ENCODE results near the gene TSNAXIP1.

TSNAXIP1 gene

GRCh38 chr16:67846063-67846319, 39.3 kb downstream of the TSNAXIP1 start:
- no peak for TF ChIP-seq CTCF (IDR thresholded peaks at IDR 0.05; ENCODE audit: low read depth, low read length)
- H3K4me3 ChIP-seq (ENCODE audit: low read depth, low read length), result peak overlapping the region; percentile 90
- peak overlapping the region; percentile 89 for H3K27ac ChIP-seq
- DNase-seq, result no peak
- H3K36me3 ChIP-seq, result peaks cover 48% of the 10 kb centered on the region
- no peaks in the 10 kb centered on the region for H3K9me3 ChIP-seq (ENCODE audit: severe bottlenecking)
- H3K27me3 ChIP-seq (ENCODE audit: insufficient read depth, low read depth, severe bottlenecking), result no peaks in the 10 kb centered on the region

- Histone ChIP-seq H3K27me3 (ENCODE audit: insufficient read depth, low read depth, severe bottlenecking) (no peaks in the 10 kb centered on the region), H3K9me3 (ENCODE audit: severe bottlenecking) (no peaks in the 10 kb centered on the region), H3K4me3 (ENCODE audit: low read depth, low read length) (peak within 1 kb of the TSS; percentile 90), H3K36me3 (peaks cover 53% of the 10 kb centered on the region), H3K27ac (peak within 1 kb of the TSS; percentile 89)
- peak; percentile 98 for DNase-seq
- no peak for TF ChIP-seq CTCF (IDR thresholded peaks at IDR 0.05; ENCODE audit: low read depth, low read length)
These were observed 39.8 kb downstream of the TSNAXIP1 start, which contains the start of gene NUTF2 for GRCh38 chr16:67846320-67847063. Gene NUTF2, plus strand, starts transcription at chr16:67846933. Its CDS starts 18,198 bp downstream, at chr16:67865131.

GRCh38 chr16:67847064-67847861, 40.6 kb downstream of the TSNAXIP1 start, which contains the start of gene CENPT:
Gene CENPT, minus strand, starts transcription at chr16:67847693. Its CDS starts 13,834 bp downstream, at chr16:67833859.
- Histone ChIP-seq H3K36me3 (peaks cover 55% of the 10 kb centered on the region), H3K27me3 (ENCODE audit: insufficient read depth, low read depth, severe bottlenecking) (no peaks in the 10 kb centered on the region), H3K27ac (peak within 1 kb of the TSS; percentile 89), H3K4me3 (ENCODE audit: low read depth, low read length) (peak within 1 kb of the TSS; percentile 90), H3K9me3 (ENCODE audit: severe bottlenecking) (no peaks in the 10 kb centered on the region)
- TF ChIP-seq CTCF (IDR thresholded peaks at IDR 0.05; ENCODE audit: low read depth, low read length), result no peak
- DNase-seq, result no peak

GRCh38 chr16:67848118-67848517, 41.4 kb downstream of the TSNAXIP1 start:
- Histone ChIP-seq H3K4me3 (ENCODE audit: low read depth, low read length) (peak overlapping the region; percentile 90), H3K27ac (peak overlapping the region; percentile 89), H3K9me3 (ENCODE audit: severe bottlenecking) (no peaks in the 10 kb centered on the region), H3K36me3 (peaks cover 63% of the 10 kb centered on the region), H3K27me3 (ENCODE audit: insufficient read depth, low read depth, severe bottlenecking) (no peaks in the 10 kb centered on the region)
- no peak for DNase-seq
- no peak for TF ChIP-seq CTCF (IDR thresholded peaks at IDR 0.05; ENCODE audit: low read depth, low read length)

- Histone ChIP-seq H3K27ac (no peak overlapping the region), H3K36me3 (peaks cover 70% of the 10 kb centered on the region), H3K27me3 (ENCODE audit: insufficient read depth, low read depth, severe bottlenecking) (no peaks in the 10 kb centered on the region), H3K4me3 (ENCODE audit: low read depth, low read length) (no peak overlapping the region), H3K9me3 (ENCODE audit: severe bottlenecking) (no peaks in the 10 kb centered on the region)
- TF ChIP-seq CTCF (IDR thresholded peaks at IDR 0.05; ENCODE audit: low read depth, low read length), result no peak
- DNase-seq, result no peak
These were observed 47.0 kb downstream of the TSNAXIP1 start for GRCh38 chr16:67853670-67854069.

Data from WERI-Rb-1 (cell line).